GM23248 (cell line): ENCODE measurements around the gene RNF26. TPM values are rescaled to one million over a fixed set of nuclear protein-coding genes. Genes with fewer than 3 reads are reported as not detected.

ENCODE experiments used
- DNase-seq: peaks from one replicate; pipeline ENCODE4 v3.0.0-alpha.2; 2015
- H2AFZ ChIP-seq: fragments of 200-600 bp; sonication (generic); 2 replicates; pipeline ENCODE4 v1.6.1; 2016; ENCODE audit warnings: antibody characterized with exemption
- H3F3A ChIP-seq: fragments of 200-600 bp; sonication (generic); 2 replicates; pipeline ENCODE4 v1.6.1; 2016; ENCODE audit warnings: mild to moderate bottlenecking, antibody characterized with exemption, mixed run types; ENCODE audit not compliant: insufficient read depth
- H3K27ac ChIP-seq: fragments of 200-600 bp; sonication (generic); 2 replicates; pipeline ENCODE4 v1.5.1; 2016; ENCODE audit warnings: mild to moderate bottlenecking
- H3K27me3 ChIP-seq: fragments of 200-600 bp; sonication (generic); replicated peaks from 2 replicates; pipeline ENCODE4 v1.6.1; 2016; ENCODE audit warnings: mild to moderate bottlenecking; ENCODE audit not compliant: insufficient read depth
- H3K36me3 ChIP-seq: fragments of 200-600 bp; sonication (generic); 2 replicates; pipeline ENCODE4 v1.6.1; 2016; ENCODE audit warnings: low read depth, mild to moderate bottlenecking
- H3K4me1 ChIP-seq: fragments of 200-600 bp; sonication (generic); 2 replicates; pipeline ENCODE4 v1.6.1; 2016; ENCODE audit warnings: mild to moderate bottlenecking; ENCODE audit not compliant: insufficient read depth
- H3K4me2 ChIP-seq: fragments of 200-600 bp; sonication (generic); one replicate; pipeline ENCODE4 v1.6.1; 2016; ENCODE audit warnings: mild to moderate bottlenecking; ENCODE audit not compliant: unreplicated experiment
- H3K4me3 ChIP-seq: fragments of 200-600 bp; sonication (generic); 2 replicates; pipeline ENCODE4 v1.5.1; 2016; ENCODE audit warnings: mild to moderate bottlenecking
- H3K79me2 ChIP-seq: fragments of 200-600 bp; sonication (generic); 2 replicates; pipeline ENCODE4 v1.6.1; 2016; ENCODE audit warnings: mild to moderate bottlenecking; ENCODE audit not compliant: insufficient read depth
- H3K9ac ChIP-seq: fragments of 200-600 bp; sonication (generic); 2 replicates; pipeline ENCODE4 v1.6.1; 2016; ENCODE audit warnings: mild to moderate bottlenecking
- H3K9me2 ChIP-seq: fragments of 200-600 bp; sonication (generic); 2 replicates; pipeline ENCODE4 v1.6.1; 2016; ENCODE audit warnings: mixed run types, mild to moderate bottlenecking, moderate library complexity; ENCODE audit not compliant: insufficient read depth
- H3K9me3 ChIP-seq: fragments of 200-600 bp; sonication (generic); one replicate; pipeline ENCODE4 v1.6.1; 2017; ENCODE audit warnings: low read depth
- H4K20me1 ChIP-seq: fragments of 200-600 bp; sonication (generic); 2 replicates; pipeline ENCODE4 v1.6.0; 2016; ENCODE audit not compliant: insufficient read depth
- EZH2 ChIP-seq: fragments of 200-600 bp; sonication (generic); IDR thresholded peaks from 2 replicates; pipeline ENCODE4 v1.6.1; 2018; ENCODE audit warnings: antibody characterized with exemption, mild to moderate bottlenecking; ENCODE audit not compliant: insufficient read depth, poor library complexity, severe bottlenecking
- EZH2phosphoT487 ChIP-seq: fragments of 200-600 bp; sonication (generic); IDR thresholded peaks from 2 replicates; pipeline ENCODE4 v1.6.1; 2018; ENCODE audit warnings: antibody characterized with exemption, moderate library complexity, mild to moderate bottlenecking, low read depth; ENCODE audit not compliant: insufficient read depth
- WGBS, 2 experiments: methylation state at CpG; one replicate each; pipeline ENCODE4 v1.1.6; 2015 to 2017; ENCODE audit warnings: low lambda C conversion rate in 2 of 2, low coverage in 1 of 2; ENCODE audit errors: missing lambda C conversion rate in 2 of 2; 5-methylcytosine and 5-hydroxymethylcytosine counted together
- in situ Hi-C: fragments of 300-500 bp; cut with MboI; formaldehyde crosslinking; loops from 2 replicates; pipeline ENCODE4 v1.15.0; 2020
- polyA plus RNA-seq: library from polyadenylated mRNA; unstranded; fragments of >200 nt; fragmentation: Nextera tagmentation; extraction: Ambion mirVana; gene quantifications from 2 replicates; pipeline ENCODE4 v1.2.1, GENCODE V29; 2016
- total RNA-seq: library from RNA; depleted of rRNA; stranded (reverse); fragments of >200 nt; shearing (Covaris generic); gene quantifications from 2 replicates; pipeline ENCODE4 v1.2.3, GENCODE V29; 2014

The RNF26 gene
- total and polyA plus RNA-seq, 2 experiments from 2014 or later: 8.0 to 49.5 TPM

DNA sequence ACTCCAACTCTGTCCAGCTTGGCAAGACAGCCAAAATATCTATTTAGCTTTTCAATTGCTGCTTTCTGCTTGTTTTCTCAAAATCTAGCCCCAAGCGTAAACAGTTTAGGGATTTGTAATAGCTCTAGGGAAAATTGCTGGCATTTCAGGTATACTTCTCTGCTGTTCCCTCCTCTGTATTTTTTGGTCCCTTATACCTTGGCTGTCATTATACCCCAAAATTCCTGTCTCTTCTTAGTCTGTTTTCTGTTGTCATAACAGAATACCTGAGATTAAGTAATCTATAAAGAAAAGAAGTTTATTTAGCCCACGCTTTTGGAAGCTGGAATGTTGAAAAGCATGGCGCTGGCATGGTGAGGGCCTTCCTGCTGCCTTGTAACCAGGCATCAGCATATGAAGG lies 40.9 kb upstream of the RNF26 start:
- in situ Hi-C loops: no loop called here
- H3K27me3 ChIP-seq: no peaks in the 10 kb centered on the region
- no peaks in the 10 kb centered on the region for H3K4me1 ChIP-seq
- H3K9me3 ChIP-seq: no peaks in the 10 kb centered on the region
- no peaks in the 10 kb centered on the region for H3K9me2 ChIP-seq
- H3K9ac ChIP-seq: no peak overlapping the region
- H3F3A ChIP-seq: no peaks in the 10 kb centered on the region
- H3K27ac ChIP-seq: no peak overlapping the region
- 100% methylated on average over 3 of the region's 3 CpGs for WGBS, 2 experiments
- no peak overlapping the region for H3K4me3 ChIP-seq
- no peaks in the 10 kb centered on the region for H4K20me1 ChIP-seq
- peaks cover 25% of the 10 kb centered on the region for H3K36me3 ChIP-seq
- no peak overlapping the region for H3K4me2 ChIP-seq
- H3K79me2 ChIP-seq: no peaks in the 10 kb centered on the region
- no peak overlapping the region for H2AFZ ChIP-seq
- TF ChIP-seq EZH2phosphoT487 (no peak), EZH2 (no peak)
- DNase-seq: no peak

- H4K20me1 ChIP-seq: no peaks in the 10 kb centered on the region
- peaks cover 39% of the 10 kb centered on the region for H3K36me3 ChIP-seq
- H3K27me3 ChIP-seq: no peaks in the 10 kb centered on the region
- H3K9me3 ChIP-seq: no peaks in the 10 kb centered on the region
- 58 to 59% methylated on average over 3 of the region's 3 CpGs for WGBS, 2 experiments
- no peaks in the 10 kb centered on the region for H3K79me2 ChIP-seq
- no peak overlapping the region for H3K4me2 ChIP-seq
- no peaks in the 10 kb centered on the region for H3K9me2 ChIP-seq
- H3K27ac ChIP-seq: no peak overlapping the region
- H3K4me3 ChIP-seq: no peak overlapping the region
- in situ Hi-C loops: no loop called here
- DNase-seq: peak; percentile 39
- no peak overlapping the region for H3K9ac ChIP-seq
- H2AFZ ChIP-seq: no peak overlapping the region
- TF ChIP-seq EZH2phosphoT487: no peak
- no peaks in the 10 kb centered on the region for H3K4me1 ChIP-seq
- H3F3A ChIP-seq: no peaks in the 10 kb centered on the region
Measured at GRCh38 chr11:119295178-119295577, 39.1 kb upstream of the RNF26 start.

GRCh38 chr11:119297938-119298337 lies 36.4 kb upstream of the RNF26 start:
- Histone ChIP-seq H3K4me2 (no peak overlapping the region), H3K9me3 (no peaks in the 10 kb centered on the region), H3K9ac (no peak overlapping the region), H3K4me3 (no peak overlapping the region), H2AFZ (no peak overlapping the region), H3K4me1 (no peaks in the 10 kb centered on the region), H3K79me2 (no peaks in the 10 kb centered on the region), H3K27ac (no peak overlapping the region), H4K20me1 (no peaks in the 10 kb centered on the region), H3K9me2 (no peaks in the 10 kb centered on the region), H3K36me3 (peaks cover 46% of the 10 kb centered on the region), H3F3A (no peaks in the 10 kb centered on the region), H3K27me3 (no peaks in the 10 kb centered on the region)
- no peak for TF ChIP-seq EZH2phosphoT487
- TF ChIP-seq EZH2: no peak
- no peak for DNase-seq
- in situ Hi-C loops: no loop called here
- 97 to 98% methylated on average over 3 of the region's 3 CpGs for WGBS, 2 experiments

DNA sequence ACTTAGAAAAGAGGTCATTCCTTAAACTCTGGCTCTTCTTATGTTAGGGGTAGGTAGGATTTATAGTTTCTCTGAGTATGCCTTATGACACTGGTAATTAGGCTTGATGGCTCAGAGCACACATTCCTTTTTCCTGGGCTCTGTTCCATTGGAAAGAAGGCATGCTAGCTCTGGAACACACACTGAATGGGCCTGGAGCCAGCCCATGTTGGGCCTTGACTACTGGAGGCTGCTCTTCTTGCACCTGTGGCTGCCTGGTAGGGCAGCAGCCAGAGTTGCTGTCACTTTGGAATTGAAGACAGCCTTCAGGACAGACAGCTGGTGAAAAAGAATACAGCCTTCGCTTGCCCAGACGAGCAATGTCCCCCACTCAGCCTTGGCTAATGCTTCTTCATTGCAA lies 35.6 kb upstream of the RNF26 start:
- 96 to 98% methylated on average over 2 of the region's 2 CpGs for WGBS, 2 experiments
- Histone ChIP-seq H3K9me3 (no peaks in the 10 kb centered on the region), H4K20me1 (no peaks in the 10 kb centered on the region), H2AFZ (no peak overlapping the region), H3K9me2 (no peaks in the 10 kb centered on the region), H3K27me3 (no peaks in the 10 kb centered on the region), H3K27ac (no peak overlapping the region), H3K36me3 (peaks cover 53% of the 10 kb centered on the region), H3K9ac (no peak overlapping the region), H3K4me2 (no peak overlapping the region), H3K4me3 (no peak overlapping the region), H3K79me2 (no peaks in the 10 kb centered on the region), H3K4me1 (no peaks in the 10 kb centered on the region), H3F3A (no peaks in the 10 kb centered on the region)
- in situ Hi-C loops: no loop called here
- DNase-seq: no peak
- no peak for TF ChIP-seq EZH2
- TF ChIP-seq EZH2phosphoT487: no peak

DNA sequence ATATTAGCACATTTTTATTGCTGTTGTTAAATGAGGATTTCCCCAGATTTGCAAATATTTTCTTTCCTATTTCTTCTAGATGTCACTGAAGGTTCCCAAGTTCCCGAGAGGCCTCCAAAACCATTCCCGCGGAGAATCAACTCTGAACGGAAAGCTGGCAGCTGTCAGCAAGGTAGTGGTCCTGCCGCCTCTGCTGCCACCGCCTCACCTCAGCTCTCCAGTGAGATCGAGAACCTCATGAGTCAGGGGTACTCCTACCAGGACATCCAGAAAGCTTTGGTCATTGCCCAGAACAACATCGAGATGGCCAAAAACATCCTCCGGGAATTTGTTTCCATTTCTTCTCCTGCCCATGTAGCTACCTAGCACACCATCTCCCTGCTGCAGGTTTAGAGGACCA lies 34.9 kb upstream of the RNF26 start:
- Histone ChIP-seq H2AFZ (no peak overlapping the region), H3K27ac (no peak overlapping the region), H3K4me1 (no peaks in the 10 kb centered on the region), H4K20me1 (no peaks in the 10 kb centered on the region), H3K4me2 (no peak overlapping the region), H3K9me3 (no peaks in the 10 kb centered on the region), H3K4me3 (no peak overlapping the region), H3K9ac (no peak overlapping the region), H3K27me3 (no peaks in the 10 kb centered on the region), H3F3A (no peaks in the 10 kb centered on the region), H3K36me3 (peaks cover 58% of the 10 kb centered on the region), H3K9me2 (no peaks in the 10 kb centered on the region), H3K79me2 (no peaks in the 10 kb centered on the region)
- TF ChIP-seq EZH2 (no peak), EZH2phosphoT487 (no peak)
- WGBS, 2 experiments: 95 to 98% methylated on average over 9 of the region's 9 CpGs
- in situ Hi-C loops: no loop called here
- DNase-seq: no peak
